Right lobe of liver (tissue), 4 donors: ENCODE results near the gene HCST.

Experiments used
- CTCF ChIP-seq, 4 donors: fragments of 200-600 bp in 3 of 4; fragments of 450-650 bp in 1 of 4; IDR thresholded peaks; one replicate each; pipeline versions ENCODE4 v1.5.1 to v1.8.0; 2016 to 2022; ENCODE audit warnings: antibody characterized with exemption in 4 of 4, mild to moderate bottlenecking in 2 of 4
- POLR2A ChIP-seq: fragments of 450-650 bp; IDR thresholded peaks from one replicate; pipeline ENCODE4 v1.6.1; 2017; ENCODE audit warnings: antibody characterized with exemption, mild to moderate bottlenecking
- donor health status: DM: no; HTN: no; CAD: no.
- donor health status: DM: no; HTN: no; CAD: no.
- donor health status: DM: no; HTN: yes; CAD: no.

GRCh38 chr19:35879068-35879467 lies 23.3 kb upstream of the HCST start:
- TF ChIP-seq CTCF (IDR thresholded peaks at IDR 0.05) (no peak), POLR2A (no peak)
